SHP77 (cell line): ENCODE data around the gene HSPBAP1.

Experiments used
- DNase-seq, 2 experiments: peaks; one replicate each; lab custom pipeline; 2025; lab: John Stamatoyannopoulos, UW

Gene HSPBAP1, protein sequence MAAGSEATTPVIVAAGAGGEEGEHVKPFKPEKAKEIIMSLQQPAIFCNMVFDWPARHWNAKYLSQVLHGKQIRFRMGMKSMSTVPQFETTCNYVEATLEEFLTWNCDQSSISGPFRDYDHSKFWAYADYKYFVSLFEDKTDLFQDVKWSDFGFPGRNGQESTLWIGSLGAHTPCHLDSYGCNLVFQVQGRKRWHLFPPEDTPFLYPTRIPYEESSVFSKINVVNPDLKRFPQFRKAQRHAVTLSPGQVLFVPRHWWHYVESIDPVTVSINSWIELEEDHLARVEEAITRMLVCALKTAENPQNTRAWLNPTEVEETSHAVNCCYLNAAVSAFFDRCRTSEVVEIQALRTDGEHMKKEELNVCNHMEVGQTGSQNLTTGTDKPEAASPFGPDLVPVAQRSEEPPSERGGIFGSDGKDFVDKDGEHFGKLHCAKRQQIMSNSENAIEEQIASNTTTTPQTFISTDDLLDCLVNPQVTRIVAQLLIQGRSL

DNA sequence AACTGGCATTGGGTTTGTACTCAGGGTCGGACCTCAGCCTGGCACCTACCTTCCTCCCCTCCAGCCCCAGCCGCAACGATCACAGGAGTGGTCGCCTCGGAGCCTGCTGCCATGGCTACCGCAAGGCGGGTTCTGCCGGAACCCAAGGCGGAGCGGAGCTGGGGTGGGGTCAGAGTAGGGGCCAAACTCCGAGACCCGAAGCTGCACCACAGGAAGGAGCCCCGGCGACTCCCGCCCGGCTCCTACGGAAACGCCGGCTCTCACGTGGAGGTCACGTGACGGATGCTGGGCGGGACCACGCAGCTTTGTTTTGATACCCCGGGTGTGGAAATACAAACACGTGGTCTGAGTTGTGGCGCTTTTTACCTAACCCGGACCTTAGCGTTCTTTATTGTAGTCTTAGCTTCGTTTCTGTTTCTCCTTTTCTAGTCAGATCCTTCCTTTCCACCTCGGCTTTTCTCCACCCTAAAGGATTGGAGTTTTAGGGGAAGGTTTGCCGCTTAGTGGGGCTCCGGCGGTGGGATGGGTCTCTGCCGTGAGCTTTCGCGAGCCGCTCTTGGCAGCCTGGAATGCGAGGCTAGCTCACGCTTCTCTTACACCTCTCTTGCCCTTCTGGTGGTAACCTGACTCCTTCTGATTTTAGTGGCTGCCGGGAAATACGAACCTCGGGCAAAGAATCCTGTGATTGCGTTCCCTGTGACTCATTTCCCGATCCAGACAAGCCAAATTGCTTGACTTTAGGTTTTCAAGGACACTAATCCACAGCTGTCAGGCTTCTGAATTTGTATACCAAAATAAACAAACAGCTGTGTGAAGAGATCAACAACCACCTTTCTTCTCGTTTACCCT, at the start of gene HSPBAP1:
HSPBAP1 (minus strand) TSS at position 264 of the 849 bp plus-strand sequence; CDS start at position 113, 151 bp downstream.
- DNase-seq: no peak

DNA sequence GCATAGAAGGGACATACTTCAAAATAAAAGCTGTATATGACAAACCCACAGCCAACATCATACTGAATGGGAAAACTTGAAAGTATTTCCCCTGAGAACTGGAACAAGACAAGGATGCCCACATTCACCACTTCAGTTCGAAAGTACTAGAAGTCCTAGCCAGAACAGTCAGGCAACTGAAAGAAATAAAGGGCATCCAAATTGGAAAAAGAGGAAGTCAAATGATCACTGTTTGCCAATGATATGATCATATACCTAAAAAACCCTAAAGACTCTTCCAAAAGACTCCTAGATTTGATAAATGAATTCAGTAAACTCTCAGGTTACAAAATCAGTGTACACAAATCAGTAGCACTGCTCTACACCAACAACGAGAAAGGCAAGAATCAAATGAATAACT, 42.0 kb upstream of the HSPBAP1 start:
- DNase-seq: no peak

DNA sequence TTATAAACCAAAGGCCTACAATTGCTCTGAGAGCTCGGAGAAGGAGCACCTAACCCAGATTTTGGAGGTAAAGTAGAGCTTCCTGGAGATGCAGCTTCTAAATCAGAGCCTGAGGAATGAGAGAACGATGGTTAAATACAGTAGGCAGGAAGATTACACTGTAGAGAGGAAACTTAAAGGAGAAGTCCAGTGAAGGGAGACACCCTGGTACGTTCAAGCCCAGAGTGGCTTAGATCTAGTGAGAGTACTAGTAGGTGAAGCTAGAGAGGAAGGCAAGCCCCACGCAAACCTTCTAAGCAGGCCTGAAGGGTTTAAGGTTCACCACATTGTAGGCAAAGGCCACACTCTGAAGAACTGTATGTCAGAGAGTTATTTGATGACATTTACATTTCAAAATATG, 34.6 kb upstream of the HSPBAP1 start:
- DNase-seq: no peak

DNA sequence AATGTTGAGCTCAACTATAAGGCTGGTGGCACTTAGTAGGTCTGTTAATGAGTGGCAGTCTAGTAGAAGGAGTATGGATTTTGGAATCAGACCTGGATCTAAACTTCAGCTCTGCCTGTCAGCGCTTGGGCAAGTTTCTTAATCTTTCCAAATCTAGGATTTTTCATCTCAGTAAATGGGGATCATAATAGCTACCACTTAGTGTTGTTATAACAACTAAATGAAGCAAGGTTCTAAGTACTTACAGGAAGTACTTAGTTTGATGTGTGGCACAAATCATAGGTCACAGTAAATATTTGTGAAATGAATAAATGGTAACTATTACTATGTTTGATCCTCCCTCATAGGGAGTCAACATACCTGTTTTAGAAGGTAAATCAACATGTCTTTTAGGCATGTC, 32.6 kb upstream of the HSPBAP1 start:
- no peak for DNase-seq

DNA sequence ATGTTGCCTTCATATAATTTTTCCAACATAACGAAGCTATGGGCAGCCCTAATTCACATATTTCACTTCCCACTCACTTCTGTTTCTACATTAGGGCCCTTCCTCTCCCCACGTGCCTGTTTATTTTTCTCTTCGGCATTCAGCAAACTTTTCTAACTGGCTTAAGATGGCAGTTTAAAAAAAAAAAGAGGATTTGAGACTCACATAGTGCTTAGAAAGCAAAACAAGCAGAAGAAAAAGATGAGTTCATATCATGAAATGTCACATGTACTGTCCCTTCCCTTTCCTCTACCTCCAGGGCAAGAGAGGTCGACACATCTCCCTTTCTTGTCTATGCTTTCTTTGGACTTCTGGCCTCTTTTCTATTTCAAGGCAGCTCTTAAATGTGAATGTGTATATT, 31.8 kb upstream of the HSPBAP1 start:
- DNase-seq: no peak

DNA sequence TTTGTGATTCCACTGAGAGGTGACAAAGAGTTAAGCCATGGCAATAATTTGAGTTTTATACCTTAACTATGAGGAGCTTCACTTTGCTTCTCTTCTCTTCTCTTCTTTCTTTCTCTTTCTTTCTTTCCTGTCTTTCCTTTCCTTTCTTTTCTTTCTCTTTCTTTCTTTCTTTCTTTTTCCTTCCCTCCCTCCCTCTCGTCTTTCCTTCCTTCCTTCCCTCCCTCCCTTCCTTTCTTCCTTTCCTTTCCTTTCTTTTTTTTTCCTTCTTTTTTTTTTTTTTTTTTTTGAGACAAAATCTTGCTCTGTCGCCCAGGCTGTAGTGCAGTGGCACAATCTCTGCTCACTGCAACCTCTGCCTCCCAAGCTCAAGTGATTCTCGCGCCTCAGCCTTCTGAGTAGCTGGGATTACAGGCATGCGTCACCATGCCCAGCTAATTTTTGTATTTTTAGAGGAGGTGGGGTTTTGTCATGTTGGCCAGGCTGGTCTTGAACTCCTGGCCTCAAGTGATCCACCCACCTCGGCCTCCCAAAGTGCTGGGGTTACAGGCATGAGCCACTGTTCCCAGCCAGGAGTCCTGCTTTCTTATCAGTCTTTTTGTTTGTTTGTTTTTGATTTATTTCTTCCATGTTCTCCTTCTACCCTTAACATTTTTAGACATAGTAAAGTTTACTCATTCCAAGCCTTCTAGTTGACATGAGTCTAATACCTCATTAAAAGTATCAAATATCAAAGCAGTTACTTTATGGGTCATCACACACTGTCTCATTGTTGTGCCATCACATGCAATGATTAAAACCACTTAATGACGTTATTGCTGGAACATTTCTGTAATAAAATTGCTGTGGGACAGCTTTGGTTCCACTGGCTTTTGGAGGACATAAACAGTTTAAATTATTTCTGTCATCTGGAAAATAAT, 31.1 kb upstream of the HSPBAP1 start:
- no peak for DNase-seq

DNA sequence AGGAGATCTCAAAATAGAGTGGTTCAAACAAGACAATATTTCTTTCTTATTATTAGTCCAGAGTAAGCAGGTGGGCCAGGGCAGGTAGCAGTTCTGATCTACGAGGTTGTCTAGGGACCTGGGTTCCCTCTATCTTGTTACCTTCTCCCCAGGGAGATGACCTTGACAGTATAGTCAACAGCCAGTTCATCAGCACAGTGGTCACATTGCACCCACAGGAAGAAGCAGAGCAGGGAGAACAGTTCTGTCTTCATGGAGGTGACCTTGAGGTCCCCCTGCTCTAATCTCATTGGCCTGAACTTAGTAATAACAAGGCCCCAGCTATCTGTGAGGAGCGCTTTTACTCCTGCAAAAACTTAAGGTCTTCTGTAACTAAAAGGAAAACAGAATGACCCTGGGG, 23.0 kb upstream of the HSPBAP1 start:
- DNase-seq: no peak

DNA sequence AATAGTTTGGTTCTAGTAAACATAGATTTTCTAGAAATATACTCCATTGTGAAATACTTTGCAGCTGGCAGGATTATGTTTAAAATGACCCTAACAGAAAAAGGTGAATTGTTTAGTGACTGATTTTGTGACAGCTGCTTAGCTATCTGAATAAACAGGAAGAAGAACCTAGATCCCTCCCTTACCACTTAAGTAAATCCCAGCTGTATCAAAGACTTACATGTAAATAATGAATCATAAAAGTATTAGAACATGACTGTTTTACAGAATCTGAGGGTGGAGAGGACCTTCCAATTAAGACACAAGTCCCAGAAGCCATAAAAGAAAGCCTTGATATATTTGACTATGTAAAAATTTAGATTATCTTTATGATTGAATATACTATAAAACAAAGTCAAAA, 17.1 kb upstream of the HSPBAP1 start:
- no peak for DNase-seq

DNA sequence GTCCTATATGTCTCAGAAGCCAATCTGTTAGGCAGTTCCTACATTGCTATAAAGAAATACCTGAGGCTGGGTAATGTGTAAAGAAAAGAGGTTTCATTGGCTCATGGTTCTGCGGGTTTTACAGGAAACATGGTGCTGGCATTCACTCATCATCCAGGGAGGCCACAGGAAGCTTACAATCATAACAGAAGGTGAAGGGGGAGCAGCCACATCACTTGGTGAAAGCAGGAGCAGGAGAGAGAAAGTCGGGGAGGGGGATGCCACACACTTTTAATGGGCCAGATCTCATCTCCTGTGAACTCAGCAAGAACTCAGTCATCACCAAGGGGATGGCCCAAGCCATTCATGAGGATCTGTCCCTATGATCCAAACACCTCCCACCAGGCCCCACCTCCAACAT, 10.3 kb upstream of the HSPBAP1 start:
- no peak for DNase-seq

DNA sequence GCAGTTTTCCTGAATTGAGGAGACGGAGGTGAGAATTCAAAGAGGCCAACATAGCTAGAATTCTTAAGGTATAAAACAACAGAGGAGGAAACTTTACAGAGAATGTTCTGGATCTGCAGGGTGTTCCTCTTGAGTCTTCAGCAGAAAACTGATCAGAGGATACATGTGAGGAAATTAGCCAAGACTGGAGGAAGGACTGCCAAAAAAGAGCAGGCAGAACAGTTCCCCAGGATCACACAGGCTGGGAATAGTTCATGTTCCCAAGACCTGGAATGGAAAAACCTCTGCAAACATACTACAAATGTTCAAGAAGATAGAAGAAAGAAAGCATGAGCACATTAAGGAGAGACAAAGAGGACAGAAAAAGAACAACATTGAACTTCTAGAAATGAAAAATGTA, 8.7 kb upstream of the HSPBAP1 start:
- no peak for DNase-seq

DNA sequence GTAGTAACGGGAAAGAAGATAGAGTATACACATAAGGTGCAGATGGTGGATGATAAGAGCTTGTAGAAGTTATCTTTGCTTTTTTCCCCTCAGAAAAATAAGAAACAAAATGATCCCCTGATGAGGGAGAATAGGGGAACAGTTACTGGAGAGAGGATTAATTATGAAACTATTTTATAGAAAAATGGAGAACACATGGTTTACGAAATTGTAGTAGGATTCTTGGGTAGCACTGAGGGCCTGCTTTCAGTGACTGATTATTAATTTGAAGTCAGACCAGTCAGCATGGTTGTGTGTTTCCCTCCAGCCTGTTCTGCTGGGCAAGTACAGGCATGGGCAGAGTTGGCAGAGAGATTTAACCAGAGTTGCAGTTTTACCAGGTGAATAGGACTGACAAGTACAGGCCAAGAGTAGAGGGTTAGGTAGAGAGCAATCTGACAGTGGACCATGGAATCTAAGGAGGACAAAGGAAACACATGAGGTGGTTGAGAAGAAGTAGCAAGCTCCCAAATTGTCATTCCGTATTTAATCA, 7.1 kb upstream of the HSPBAP1 start:
- no peak for DNase-seq

DNA sequence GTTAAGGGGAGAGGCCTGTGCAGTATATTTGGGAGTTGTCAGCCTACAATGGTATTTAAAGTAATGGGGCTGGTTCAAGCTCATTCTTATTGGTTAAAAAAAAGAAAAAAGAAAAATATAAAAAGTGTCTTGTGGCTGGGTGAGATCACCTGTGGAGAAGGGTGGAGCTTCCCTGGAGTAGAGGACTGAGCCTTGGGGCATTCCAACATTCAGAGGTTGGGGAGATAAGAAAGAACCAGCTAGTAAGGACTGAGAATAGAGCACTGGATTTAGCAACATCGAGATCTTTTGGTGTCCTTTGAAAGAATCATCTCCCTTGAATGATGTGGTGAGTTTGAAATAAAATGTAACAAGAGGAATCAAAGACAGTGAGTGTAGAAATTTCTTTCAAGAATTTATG, 6.4 kb upstream of the HSPBAP1 start:
- no peak for DNase-seq

DNA sequence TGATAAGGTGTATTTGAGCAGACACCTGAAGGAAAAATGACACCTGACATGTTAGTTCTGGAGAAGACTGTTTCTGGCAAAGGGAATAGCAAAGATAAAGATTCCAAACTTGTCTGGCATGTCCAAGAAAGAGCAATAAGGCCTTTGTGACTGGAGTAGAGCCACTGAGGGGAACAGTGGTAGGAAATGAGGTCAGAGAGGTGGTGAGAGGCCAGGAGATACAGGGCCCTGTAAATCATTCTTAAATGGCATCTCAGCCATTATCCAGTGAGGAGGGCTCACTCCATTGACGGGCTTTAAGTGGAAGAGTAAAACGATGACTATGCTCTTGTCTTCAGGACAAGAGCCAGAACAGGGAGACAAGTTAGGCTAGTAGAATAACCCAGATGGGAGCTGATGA, 5.7 kb upstream of the HSPBAP1 start:
- DNase-seq: no peak

DNA sequence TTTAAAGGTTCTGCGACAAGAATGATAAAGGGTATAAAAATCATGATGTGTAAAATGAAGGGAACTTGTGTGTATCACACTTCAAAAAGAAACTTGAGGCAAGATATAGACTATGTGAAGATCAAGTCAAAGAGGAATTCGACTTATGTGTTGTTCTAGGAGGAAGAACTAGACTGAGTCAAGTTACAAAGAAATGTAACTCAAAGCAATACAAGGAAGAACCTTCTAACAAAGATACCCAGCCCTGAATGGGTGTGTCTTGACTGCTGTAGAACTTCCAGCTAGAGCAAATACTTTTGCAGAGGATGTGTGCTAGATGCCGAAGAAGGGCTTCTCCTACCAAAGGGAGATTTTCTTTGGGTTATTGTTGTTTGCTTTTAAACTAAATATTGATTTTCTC, 3.7 kb upstream of the HSPBAP1 start:
- no peak for DNase-seq

DNA sequence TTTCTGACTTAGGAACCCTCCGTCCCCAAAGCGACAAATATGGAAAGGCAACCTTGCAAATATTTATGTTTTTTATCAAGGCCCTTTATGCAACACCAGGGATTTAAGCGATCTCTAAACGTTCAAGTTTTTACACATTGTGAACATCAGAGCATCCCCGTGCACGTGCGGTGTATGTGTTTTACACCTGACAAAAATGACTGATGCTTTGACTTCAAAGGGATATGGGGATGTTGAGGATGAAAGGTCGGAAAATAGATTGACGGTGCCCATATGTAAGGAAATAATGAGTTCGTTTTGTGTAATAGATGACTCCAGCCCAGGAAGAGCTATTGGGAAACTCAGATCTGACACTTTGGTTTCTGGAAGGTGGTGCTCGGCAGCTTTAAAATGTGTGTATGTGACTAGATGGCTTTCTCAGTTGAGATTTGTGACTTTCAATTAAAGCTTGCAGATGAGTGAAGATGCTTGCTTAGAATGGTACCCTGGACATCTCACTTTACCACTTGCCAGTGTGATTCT, 2.1 kb upstream of the HSPBAP1 start:
- DNase-seq: no peak

DNA sequence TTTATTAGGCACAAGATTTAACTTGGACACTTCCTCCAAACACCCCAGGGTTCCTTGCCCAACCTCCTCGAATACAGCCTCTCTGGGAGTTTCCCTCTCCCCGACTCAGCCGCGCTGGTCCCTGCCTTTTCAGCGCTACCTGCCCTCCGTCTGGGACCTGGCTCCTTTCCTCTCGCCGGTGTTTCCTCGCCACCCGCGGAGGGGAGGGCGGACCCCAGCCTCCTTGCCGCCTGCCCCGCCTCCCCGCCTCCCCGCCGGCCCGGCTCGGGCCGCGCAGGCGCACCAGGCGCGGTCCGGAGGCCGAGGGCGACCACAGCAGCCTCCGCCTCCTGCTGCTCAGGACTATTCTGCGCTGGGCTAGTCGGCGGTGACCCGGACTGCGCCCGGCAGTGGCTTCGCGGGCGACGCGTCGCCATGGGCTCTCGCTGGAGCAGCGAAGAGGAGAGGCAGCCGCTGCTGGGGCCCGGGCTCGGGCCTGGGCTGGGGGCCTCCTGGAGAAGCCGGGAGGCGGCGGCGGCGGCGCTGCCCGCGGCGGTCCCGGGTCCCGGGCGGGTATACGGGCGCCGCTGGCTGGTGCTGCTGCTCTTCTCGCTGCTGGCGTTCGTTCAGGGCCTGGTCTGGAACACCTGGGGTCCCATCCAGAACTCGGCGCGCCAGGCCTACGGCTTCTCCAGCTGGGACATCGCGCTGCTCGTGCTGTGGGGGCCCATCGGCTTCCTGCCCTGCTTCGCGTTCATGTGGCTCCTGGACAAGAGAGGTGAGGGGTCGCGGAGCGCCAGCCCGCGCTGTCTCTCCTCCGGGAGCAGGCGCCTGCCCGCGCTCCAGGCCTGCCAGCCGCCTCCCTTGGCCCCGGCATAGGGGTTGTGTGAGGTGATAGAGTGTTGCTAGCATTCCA, 1.4 kb upstream of the HSPBAP1 start, which contains the start of gene SLC49A4:
SLC49A4 (plus strand) TSS at position 291 of the 895 bp plus-strand sequence; CDS start at position 415, 124 bp downstream.
- no peak for DNase-seq

DNA sequence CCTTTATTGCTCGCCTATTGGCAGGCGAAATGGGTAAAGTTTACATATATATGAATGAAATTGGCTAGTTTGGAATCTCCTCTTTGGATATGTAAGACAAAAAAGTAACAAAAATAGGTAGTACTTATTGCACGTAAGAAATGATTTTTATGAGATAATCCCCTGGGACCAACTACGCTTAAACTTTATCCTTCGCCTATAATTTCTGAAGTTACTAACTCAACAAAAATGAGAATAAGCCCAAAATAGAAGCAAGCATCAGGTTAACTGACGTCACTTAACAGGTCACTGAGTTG, 800 bp upstream of the HSPBAP1 start:
- no peak for DNase-seq

DNA sequence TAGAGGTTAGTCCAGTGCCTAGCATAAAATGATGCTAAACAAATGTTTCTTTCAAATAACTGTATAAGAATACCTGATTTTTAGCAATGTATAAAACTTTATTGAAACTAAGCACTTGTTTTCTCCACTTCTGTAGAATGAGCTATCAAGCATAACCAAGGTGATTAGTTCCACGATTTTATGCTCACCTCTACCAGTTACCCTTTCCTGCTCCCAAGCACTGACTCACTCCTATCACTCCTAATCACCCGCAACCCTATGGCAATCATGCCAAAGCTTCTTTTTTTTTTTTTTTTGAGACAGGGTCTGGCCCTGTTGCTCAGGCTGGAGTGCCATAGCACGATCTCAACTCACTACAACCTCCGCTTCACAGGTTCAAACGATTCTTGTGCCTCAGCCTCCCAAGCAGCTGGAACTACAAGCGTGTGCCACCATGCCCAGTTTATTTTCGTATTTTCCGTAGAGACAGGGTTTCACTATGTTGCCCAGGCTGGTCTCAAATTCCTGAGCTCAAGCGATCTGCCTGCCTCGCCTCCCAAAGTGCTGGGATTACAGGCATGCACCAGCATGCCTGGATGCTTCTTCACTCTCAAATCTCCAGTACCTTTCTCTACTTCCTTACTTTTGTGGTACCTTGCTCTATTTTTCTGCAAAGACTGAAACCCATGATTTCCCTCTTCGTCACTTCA, 3.9 kb downstream of the HSPBAP1 start:
- DNase-seq: no peak

DNA sequence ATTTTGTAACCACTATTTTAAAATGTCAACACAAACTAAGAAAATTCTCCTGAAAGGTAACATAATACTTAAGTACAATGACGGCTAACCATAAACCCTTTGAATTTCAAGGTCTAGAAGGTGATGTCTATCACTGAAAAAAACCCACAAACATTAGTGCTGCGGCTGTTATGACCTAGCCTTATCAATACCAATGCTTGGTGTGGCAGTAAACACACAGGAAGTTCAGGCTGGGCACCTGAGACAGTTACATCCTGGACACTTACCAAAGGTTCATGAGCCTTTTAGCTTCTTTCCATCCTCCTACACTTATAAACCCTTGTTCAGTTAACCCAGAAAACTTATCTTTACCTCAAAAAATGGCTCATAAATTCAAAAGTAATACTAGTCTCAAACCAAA, 5.8 kb downstream of the HSPBAP1 start:
- no peak for DNase-seq

DNA sequence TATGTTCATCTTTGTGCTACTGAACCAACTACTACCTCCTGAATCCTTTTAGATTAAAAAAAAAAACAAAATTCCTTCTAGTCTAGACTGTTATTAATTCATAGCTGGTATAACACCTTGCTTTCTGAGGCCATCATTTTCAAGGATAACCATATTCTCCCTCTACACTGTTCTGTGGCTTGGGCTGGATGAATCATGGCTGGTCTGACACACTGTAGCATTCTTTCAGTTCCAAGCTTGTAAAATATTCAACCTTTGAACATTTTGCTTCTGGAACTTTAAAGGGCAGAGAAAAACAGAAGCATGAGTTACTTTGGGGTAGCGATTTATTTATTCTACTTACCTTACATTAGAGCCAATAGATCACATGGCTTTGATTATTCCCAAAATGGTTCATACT, 7.6 kb downstream of the HSPBAP1 start:
- DNase-seq: no peak
